ENCODE measurements around the gene APCDD1.

Gene APCDD1

GRCh38 chr18:10417664-10418063 lies 36.8 kb upstream of the APCDD1 start:
- no peak overlapping the region for H3K4me3 ChIP-seq (ENCODE audit: low read depth, low read length)
- no peaks in the 10 kb centered on the region for H3K36me3 ChIP-seq (ENCODE audit: control insufficient read depth, insufficient read depth, low read length)
- H3K27me3 ChIP-seq (ENCODE audit: control insufficient read depth, insufficient read depth, low read length): no peaks in the 10 kb centered on the region
- H3K9me3 ChIP-seq (ENCODE audit: control insufficient read depth, insufficient read depth, low read length): no peaks in the 10 kb centered on the region
- H3K4me1 ChIP-seq (ENCODE audit: control insufficient read depth, insufficient read depth, low read length): no peaks in the 10 kb centered on the region
- no peak overlapping the region for H3K9ac ChIP-seq (ENCODE audit: low read depth, low read length)

- Histone ChIP-seq H3K9me3 (ENCODE audit: control insufficient read depth, insufficient read depth, low read length) (no peaks in the 10 kb centered on the region), H3K36me3 (ENCODE audit: control insufficient read depth, insufficient read depth, low read length) (no peaks in the 10 kb centered on the region), H3K4me3 (ENCODE audit: low read depth, low read length) (no peak overlapping the region), H3K4me1 (ENCODE audit: control insufficient read depth, insufficient read depth, low read length) (no peaks in the 10 kb centered on the region), H3K27me3 (ENCODE audit: control insufficient read depth, insufficient read depth, low read length) (no peaks in the 10 kb centered on the region), H3K9ac (ENCODE audit: low read depth, low read length) (no peak overlapping the region)
Measured at GRCh38 chr18:10418836-10419235, 35.6 kb upstream of the APCDD1 start.

GRCh38 chr18:10419420-10420103 lies 34.9 kb upstream of the APCDD1 start:
- Histone ChIP-seq H3K9me3 (ENCODE audit: control insufficient read depth, insufficient read depth, low read length) (no peaks in the 10 kb centered on the region), H3K27me3 (ENCODE audit: control insufficient read depth, insufficient read depth, low read length) (no peaks in the 10 kb centered on the region), H3K4me1 (ENCODE audit: control insufficient read depth, insufficient read depth, low read length) (no peaks in the 10 kb centered on the region), H3K4me3 (ENCODE audit: low read depth, low read length) (no peak overlapping the region), H3K36me3 (ENCODE audit: control insufficient read depth, insufficient read depth, low read length) (no peaks in the 10 kb centered on the region), H3K9ac (ENCODE audit: low read depth, low read length) (no peak overlapping the region)

GRCh38 chr18:10420561-10421352 lies 33.7 kb upstream of the APCDD1 start:
- no peaks in the 10 kb centered on the region for H3K36me3 ChIP-seq (ENCODE audit: control insufficient read depth, insufficient read depth, low read length)
- H3K4me1 ChIP-seq (ENCODE audit: control insufficient read depth, insufficient read depth, low read length): no peaks in the 10 kb centered on the region
- H3K27me3 ChIP-seq (ENCODE audit: control insufficient read depth, insufficient read depth, low read length): no peaks in the 10 kb centered on the region
- H3K4me3 ChIP-seq (ENCODE audit: low read depth, low read length): no peak overlapping the region
- H3K9ac ChIP-seq (ENCODE audit: low read depth, low read length): no peak overlapping the region
- H3K9me3 ChIP-seq (ENCODE audit: control insufficient read depth, insufficient read depth, low read length): no peaks in the 10 kb centered on the region

GRCh38 chr18:10421859-10422258 lies 32.6 kb upstream of the APCDD1 start:
- Histone ChIP-seq H3K27me3 (ENCODE audit: control insufficient read depth, insufficient read depth, low read length) (no peaks in the 10 kb centered on the region), H3K9me3 (ENCODE audit: control insufficient read depth, insufficient read depth, low read length) (no peaks in the 10 kb centered on the region), H3K36me3 (ENCODE audit: control insufficient read depth, insufficient read depth, low read length) (no peaks in the 10 kb centered on the region), H3K4me3 (ENCODE audit: low read depth, low read length) (no peak overlapping the region), H3K9ac (ENCODE audit: low read depth, low read length) (no peak overlapping the region), H3K4me1 (ENCODE audit: control insufficient read depth, insufficient read depth, low read length) (no peaks in the 10 kb centered on the region)

GRCh38 chr18:10422731-10423130 lies 31.7 kb upstream of the APCDD1 start:
- no peaks in the 10 kb centered on the region for H3K27me3 ChIP-seq (ENCODE audit: control insufficient read depth, insufficient read depth, low read length)
- no peaks in the 10 kb centered on the region for H3K4me1 ChIP-seq (ENCODE audit: control insufficient read depth, insufficient read depth, low read length)
- no peak overlapping the region for H3K9ac ChIP-seq (ENCODE audit: low read depth, low read length)
- no peaks in the 10 kb centered on the region for H3K36me3 ChIP-seq (ENCODE audit: control insufficient read depth, insufficient read depth, low read length)
- H3K9me3 ChIP-seq (ENCODE audit: control insufficient read depth, insufficient read depth, low read length): no peaks in the 10 kb centered on the region
- no peak overlapping the region for H3K4me3 ChIP-seq (ENCODE audit: low read depth, low read length)

GRCh38 chr18:10424585-10425307 lies 29.7 kb upstream of the APCDD1 start:
- H3K4me1 ChIP-seq (ENCODE audit: control insufficient read depth, insufficient read depth, low read length): no peaks in the 10 kb centered on the region
- no peaks in the 10 kb centered on the region for H3K9me3 ChIP-seq (ENCODE audit: control insufficient read depth, insufficient read depth, low read length)
- no peaks in the 10 kb centered on the region for H3K27me3 ChIP-seq (ENCODE audit: control insufficient read depth, insufficient read depth, low read length)
- H3K4me3 ChIP-seq (ENCODE audit: low read depth, low read length): no peak overlapping the region
- H3K9ac ChIP-seq (ENCODE audit: low read depth, low read length): no peak overlapping the region
- H3K36me3 ChIP-seq (ENCODE audit: control insufficient read depth, insufficient read depth, low read length): no peaks in the 10 kb centered on the region

- H3K9ac ChIP-seq (ENCODE audit: low read depth, low read length): no peak overlapping the region
- H3K4me3 ChIP-seq (ENCODE audit: low read depth, low read length): no peak overlapping the region
- no peaks in the 10 kb centered on the region for H3K27me3 ChIP-seq (ENCODE audit: control insufficient read depth, insufficient read depth, low read length)
- H3K36me3 ChIP-seq (ENCODE audit: control insufficient read depth, insufficient read depth, low read length): no peaks in the 10 kb centered on the region
- H3K9me3 ChIP-seq (ENCODE audit: control insufficient read depth, insufficient read depth, low read length): no peaks in the 10 kb centered on the region
- H3K4me1 ChIP-seq (ENCODE audit: control insufficient read depth, insufficient read depth, low read length): no peaks in the 10 kb centered on the region
Measured at GRCh38 chr18:10430677-10431076, 23.8 kb upstream of the APCDD1 start.

- H3K4me3 ChIP-seq (ENCODE audit: low read depth, low read length): no peak overlapping the region
- H3K36me3 ChIP-seq (ENCODE audit: control insufficient read depth, insufficient read depth, low read length): no peaks in the 10 kb centered on the region
- H3K9ac ChIP-seq (ENCODE audit: low read depth, low read length): no peak overlapping the region
- H3K27me3 ChIP-seq (ENCODE audit: control insufficient read depth, insufficient read depth, low read length): no peaks in the 10 kb centered on the region
- H3K4me1 ChIP-seq (ENCODE audit: control insufficient read depth, insufficient read depth, low read length): no peaks in the 10 kb centered on the region
- no peaks in the 10 kb centered on the region for H3K9me3 ChIP-seq (ENCODE audit: control insufficient read depth, insufficient read depth, low read length)
Measured at GRCh38 chr18:10431680-10432079, 22.8 kb upstream of the APCDD1 start.

- H3K4me3 ChIP-seq (ENCODE audit: low read depth, low read length): no peak overlapping the region
- no peak overlapping the region for H3K9ac ChIP-seq (ENCODE audit: low read depth, low read length)
- H3K9me3 ChIP-seq (ENCODE audit: control insufficient read depth, insufficient read depth, low read length): no peaks in the 10 kb centered on the region
- no peaks in the 10 kb centered on the region for H3K36me3 ChIP-seq (ENCODE audit: control insufficient read depth, insufficient read depth, low read length)
- H3K27me3 ChIP-seq (ENCODE audit: control insufficient read depth, insufficient read depth, low read length): no peaks in the 10 kb centered on the region
- no peaks in the 10 kb centered on the region for H3K4me1 ChIP-seq (ENCODE audit: control insufficient read depth, insufficient read depth, low read length)
Measured at GRCh38 chr18:10432781-10433180, 21.7 kb upstream of the APCDD1 start.

- H3K27me3 ChIP-seq (ENCODE audit: control insufficient read depth, insufficient read depth, low read length): no peaks in the 10 kb centered on the region
- no peaks in the 10 kb centered on the region for H3K4me1 ChIP-seq (ENCODE audit: control insufficient read depth, insufficient read depth, low read length)
- H3K4me3 ChIP-seq (ENCODE audit: low read depth, low read length): no peak overlapping the region
Measured at GRCh38 chr18:10436160-10436559, 18.3 kb upstream of the APCDD1 start.

GRCh38 chr18:10437837-10438236 lies 16.6 kb upstream of the APCDD1 start:
- no peak overlapping the region for H3K4me3 ChIP-seq (ENCODE audit: low read depth, low read length)
- no peak overlapping the region for H3K9ac ChIP-seq (ENCODE audit: low read depth, low read length)
- H3K27me3 ChIP-seq (ENCODE audit: control insufficient read depth, insufficient read depth, low read length): no peaks in the 10 kb centered on the region
- no peaks in the 10 kb centered on the region for H3K36me3 ChIP-seq (ENCODE audit: control insufficient read depth, insufficient read depth, low read length)
- no peaks in the 10 kb centered on the region for H3K4me1 ChIP-seq (ENCODE audit: control insufficient read depth, insufficient read depth, low read length)
- H3K9me3 ChIP-seq (ENCODE audit: control insufficient read depth, insufficient read depth, low read length): no peaks in the 10 kb centered on the region

More at GRCh38 chr18:10436160-10436559, 18.3 kb upstream of the APCDD1 start:
- no peak overlapping the region for H3K9ac ChIP-seq (ENCODE audit: low read depth, low read length)
- H3K36me3 ChIP-seq (ENCODE audit: control insufficient read depth, insufficient read depth, low read length): no peaks in the 10 kb centered on the region
- no peaks in the 10 kb centered on the region for H3K9me3 ChIP-seq (ENCODE audit: control insufficient read depth, insufficient read depth, low read length)
